Measurements from ENCODE around the gene POGZ.

POGZ gene

GRCh38 chr1:151492120-151492519 is 32.8 kb upstream of the POGZ start:
- H3K9me3 ChIP-seq (ENCODE audit: insufficient read depth, low read depth, low read length): no peaks in the 10 kb centered on the region
- no peaks in the 10 kb centered on the region for H4K20me1 ChIP-seq (ENCODE audit: insufficient read depth, low read length, poor library complexity, severe bottlenecking)
- no peak overlapping the region for H3K4me2 ChIP-seq (ENCODE audit: low read depth, low read length, poor library complexity, severe bottlenecking)
- no peaks in the 10 kb centered on the region for H3F3A ChIP-seq (ENCODE audit: low read depth)
- TF ChIP-seq EZH2phosphoT487 (IDR thresholded peaks at IDR 0.05; ENCODE audit: borderline replicate concordance): no peak
- no peak for TF ChIP-seq CTCF (conservative IDR thresholded peaks at IDR 0.05; ENCODE audit: low read length)
- no peaks in the 10 kb centered on the region for H3K27me3 ChIP-seq (ENCODE audit: insufficient read depth, low read length, poor library complexity, severe bottlenecking)
- no peaks in the 10 kb centered on the region for H3K4me1 ChIP-seq (ENCODE audit: insufficient read depth, low read length, poor library complexity, severe bottlenecking)
- H2AFZ ChIP-seq (ENCODE audit: low read length): no peak overlapping the region
- no peaks in the 10 kb centered on the region for H3K79me2 ChIP-seq (ENCODE audit: insufficient read depth, low read length)
- H3K9me2 ChIP-seq (replicated peaks; ENCODE audit: low read depth, low read length): no peaks in the 10 kb centered on the region
- no peak overlapping the region for H3K9ac ChIP-seq (ENCODE audit: low read depth, low read length, poor library complexity, severe bottlenecking)
- H3K36me3 ChIP-seq (ENCODE audit: insufficient read depth, low read length): no peaks in the 10 kb centered on the region
- H3K4me3 ChIP-seq (ENCODE audit: low read length, poor library complexity, severe bottlenecking): no peak overlapping the region

GRCh38 chr1:151491641-151492040 is 32.3 kb upstream of the POGZ start:
- H2AFZ ChIP-seq (ENCODE audit: low read length): no peak overlapping the region
- no peak overlapping the region for H3K9ac ChIP-seq (ENCODE audit: low read depth, low read length, poor library complexity, severe bottlenecking)
- no peaks in the 10 kb centered on the region for H3K79me2 ChIP-seq (ENCODE audit: insufficient read depth, low read length)
- no peaks in the 10 kb centered on the region for H3K27me3 ChIP-seq (ENCODE audit: insufficient read depth, low read length, poor library complexity, severe bottlenecking)
- no peaks in the 10 kb centered on the region for H4K20me1 ChIP-seq (ENCODE audit: insufficient read depth, low read length, poor library complexity, severe bottlenecking)
- H3K9me2 ChIP-seq (replicated peaks; ENCODE audit: low read depth, low read length): no peaks in the 10 kb centered on the region
- no peaks in the 10 kb centered on the region for H3K4me1 ChIP-seq (ENCODE audit: insufficient read depth, low read length, poor library complexity, severe bottlenecking)
- H3K9me3 ChIP-seq (ENCODE audit: insufficient read depth, low read depth, low read length): no peaks in the 10 kb centered on the region
- H3K36me3 ChIP-seq (ENCODE audit: insufficient read depth, low read length): no peaks in the 10 kb centered on the region
- TF ChIP-seq CTCF (conservative IDR thresholded peaks at IDR 0.05; ENCODE audit: low read length) (no peak), EZH2phosphoT487 (IDR thresholded peaks at IDR 0.05; ENCODE audit: borderline replicate concordance) (no peak)
- no peak overlapping the region for H3K4me3 ChIP-seq (ENCODE audit: low read length, poor library complexity, severe bottlenecking)
- H3F3A ChIP-seq (ENCODE audit: low read depth): no peaks in the 10 kb centered on the region
- H3K4me2 ChIP-seq (ENCODE audit: low read depth, low read length, poor library complexity, severe bottlenecking): no peak overlapping the region

GRCh38 chr1:151486557-151486956 is 27.3 kb upstream of the POGZ start:
- no peak overlapping the region for H2AFZ ChIP-seq (ENCODE audit: low read length)
- H3K9me2 ChIP-seq (replicated peaks; ENCODE audit: low read depth, low read length): no peaks in the 10 kb centered on the region
- no peaks in the 10 kb centered on the region for H4K20me1 ChIP-seq (ENCODE audit: insufficient read depth, low read length, poor library complexity, severe bottlenecking)
- no peak overlapping the region for H3K4me2 ChIP-seq (ENCODE audit: low read depth, low read length, poor library complexity, severe bottlenecking)
- TF ChIP-seq CTCF (conservative IDR thresholded peaks at IDR 0.05; ENCODE audit: low read length): no peak
- TF ChIP-seq EZH2phosphoT487 (IDR thresholded peaks at IDR 0.05; ENCODE audit: borderline replicate concordance): no peak
- H3K4me3 ChIP-seq (ENCODE audit: low read length, poor library complexity, severe bottlenecking): no peak overlapping the region
- H3K9me3 ChIP-seq (ENCODE audit: insufficient read depth, low read depth, low read length): no peaks in the 10 kb centered on the region
- H3K4me1 ChIP-seq (ENCODE audit: insufficient read depth, low read length, poor library complexity, severe bottlenecking): no peaks in the 10 kb centered on the region
- no peaks in the 10 kb centered on the region for H3F3A ChIP-seq (ENCODE audit: low read depth)
- H3K36me3 ChIP-seq (ENCODE audit: insufficient read depth, low read length): no peaks in the 10 kb centered on the region
- no peak overlapping the region for H3K9ac ChIP-seq (ENCODE audit: low read depth, low read length, poor library complexity, severe bottlenecking)
- no peaks in the 10 kb centered on the region for H3K27me3 ChIP-seq (ENCODE audit: insufficient read depth, low read length, poor library complexity, severe bottlenecking)
- H3K79me2 ChIP-seq (ENCODE audit: insufficient read depth, low read length): no peaks in the 10 kb centered on the region
